ENCODE data around the gene FEZF1.

FEZF1 gene

GRCh38 chr7:122304319-122304975 lies at the start of gene FEZF1:
Gene FEZF1 (minus strand): TSS chr7:122304750. CDS start chr7:122304437, 313 bp downstream.
- TF ChIP-seq CTCF (IDR thresholded peaks at IDR 0.05) = no peak

- TF ChIP-seq CTCF (IDR thresholded peaks at IDR 0.05) = no peak
Observed at GRCh38 chr7:122352454-122352853, 47.9 kb upstream of the FEZF1 start.

GRCh38 chr7:122350701-122351100 lies 46.2 kb upstream of the FEZF1 start:
- no peak for TF ChIP-seq CTCF (IDR thresholded peaks at IDR 0.05)

GRCh38 chr7:122344303-122344620 lies 39.7 kb upstream of the FEZF1 start:
- no peak for TF ChIP-seq CTCF (IDR thresholded peaks at IDR 0.05)

GRCh38 chr7:122343601-122344302 lies 39.2 kb upstream of the FEZF1 start:
- no peak for TF ChIP-seq CTCF (IDR thresholded peaks at IDR 0.05)

- TF ChIP-seq CTCF (IDR thresholded peaks at IDR 0.05) = no peak
Observed at GRCh38 chr7:122340427-122340826, 35.9 kb upstream of the FEZF1 start.

- TF ChIP-seq CTCF (IDR thresholded peaks at IDR 0.05) = no peak
Observed at GRCh38 chr7:122339145-122339904, 34.8 kb upstream of the FEZF1 start.

Measured in LNCAP (cell line).